Lung (tissue), 12 donors: ENCODE measurements around the gene NAT8L. TPM values are rescaled to one million over a fixed set of nuclear protein-coding genes. Genes with fewer than 3 reads are reported as not detected.

Experiments
- ATAC-seq: fragments of 200-7000 bp; cut with Tn5 transposase; one replicate; pipeline ENCODE4 v1.9.1; 2020; ENCODE audit warnings: moderate number of reproducible peaks; ENCODE audit not compliant: insufficient read depth, low FRiP score
- DNase-seq, 3 donors: peaks; one replicate each; pipeline ENCODE4 v3.0.0-alpha.2; 2013 to 2017
- H3K27ac ChIP-seq, 2 donors: one replicate each; pipeline ENCODE4 v1.5.1; 2013; ENCODE audit warnings: mild to moderate bottlenecking in 2 of 2, moderate library complexity in 2 of 2, control low read depth in 1 of 2, inconsistent platforms in 1 of 2, low read depth in 1 of 2, low read length in 1 of 2
- H3K27me3 ChIP-seq, 3 donors: one replicate each; pipeline ENCODE4 v1.5.1; 2013; ENCODE audit warnings: low read length in 2 of 3; ENCODE audit not compliant: control insufficient read depth in 3 of 3, insufficient read depth in 3 of 3
- H3K36me3 ChIP-seq, 4 donors: one replicate each; pipeline ENCODE4 v1.5.1; 2013; ENCODE audit warnings: low read length in 4 of 4, mild to moderate bottlenecking in 1 of 4, moderate library complexity in 1 of 4; ENCODE audit not compliant: control insufficient read depth in 4 of 4, insufficient read depth in 4 of 4
- H3K4me1 ChIP-seq, 5 donors: one replicate each; pipeline ENCODE4 v1.5.1; 2013; ENCODE audit warnings: low read length in 5 of 5, mild to moderate bottlenecking in 2 of 5, moderate library complexity in 1 of 5; ENCODE audit not compliant: control insufficient read depth in 5 of 5, insufficient read depth in 5 of 5
- H3K4me3 ChIP-seq: one replicate; pipeline ENCODE4 v1.5.1; 2013; ENCODE audit warnings: mild to moderate bottlenecking, control low read depth, moderate library complexity
- H3K9ac ChIP-seq, 2 donors: one replicate each; pipeline ENCODE4 v1.5.1; 2013; ENCODE audit warnings: low read length in 2 of 2, control low read depth in 1 of 2; ENCODE audit not compliant: insufficient read depth in 1 of 2
- H3K9me3 ChIP-seq, 4 donors: one replicate each; pipeline ENCODE4 v1.5.1; 2013; ENCODE audit warnings: low read length in 3 of 4, mild to moderate bottlenecking in 1 of 4, moderate library complexity in 1 of 4; ENCODE audit not compliant: control insufficient read depth in 4 of 4, insufficient read depth in 3 of 4
- CTCF ChIP-seq: IDR thresholded peaks from 2 replicates; pipeline ENCODE4 v1.5.1; 2012; ENCODE audit warnings: mild to moderate bottlenecking; ENCODE audit errors: control extremely low read depth, extremely low read depth
- WGBS, 2 donors: extraction: QIAGEN DNeasy Blood & Tissue Kit; methylation state at CpG; one replicate each; pipeline ENCODE4 v1.1.7; 2013; 5-methylcytosine and 5-hydroxymethylcytosine counted together
- polyA plus RNA-seq, 2 donors: library from polyadenylated mRNA; stranded (reverse); fragments of 200-250 nt; gene quantifications; one replicate each; pipeline ENCODE4 v1.2.1, GENCODE V29; 2013
- total RNA-seq, 2 donors: library from RNA; depleted of rRNA in 1 of 2; stranded (reverse); fragments of >200 nt in 1 of 2; gene quantifications; one replicate each; pipeline ENCODE4 v1.2.1, GENCODE V29; 2014 to 2021
- donor health status: control.
- donor health status: control.
- donor health status: Bipolar disorder and iron deficiency.
- donor health status: healthy.
- donor health status: DM: yes; HTN: yes; CAD: no.

Gene NAT8L
- total and polyA plus RNA-seq, 4 donors = 0.05 to 0.46 (median 0.17) TPM

DNA sequence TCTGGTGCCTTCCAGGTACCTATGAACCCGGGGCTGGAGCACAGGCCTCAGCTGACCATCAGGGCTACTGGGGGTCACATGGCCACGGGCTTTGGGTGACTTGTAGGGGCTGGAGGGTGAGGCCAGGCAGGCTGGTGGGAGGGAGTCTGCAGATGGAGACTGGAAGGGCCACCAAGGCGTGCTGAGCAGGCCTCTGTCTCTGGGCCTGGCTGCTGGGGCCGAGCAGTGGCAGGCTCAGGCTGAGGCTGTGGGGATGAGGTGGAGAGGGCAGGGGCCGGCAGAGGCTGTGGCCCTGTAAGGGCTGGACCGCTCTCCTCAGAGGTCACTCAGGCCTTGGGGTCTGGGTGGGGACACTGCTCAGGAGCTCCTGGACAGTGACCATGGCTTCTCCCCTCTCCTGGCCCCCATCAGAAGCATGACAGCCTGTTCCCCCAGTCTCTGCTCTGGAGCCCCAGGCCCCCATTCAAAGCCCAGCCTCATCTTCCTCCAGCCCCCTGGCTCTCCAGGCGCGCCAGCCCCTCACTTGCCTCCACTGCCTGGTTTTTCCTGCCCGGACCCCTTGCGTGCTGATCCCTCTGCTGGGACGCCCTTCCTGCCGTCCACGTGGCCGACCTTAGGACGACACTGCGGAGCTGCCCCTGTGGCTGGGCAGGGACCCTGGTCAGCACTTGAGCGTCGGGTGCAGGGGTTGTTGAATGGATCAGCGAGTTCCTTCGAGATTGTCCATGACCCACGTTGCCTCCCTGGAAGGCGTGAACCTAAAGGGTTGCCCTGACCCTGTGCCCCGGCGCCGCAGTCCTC is 11.1 kb upstream of the NAT8L start:
- no peak overlapping the region for H3K27ac ChIP-seq
- no peaks in the 10 kb centered on the region for H3K4me1 ChIP-seq
- no peak overlapping the region for H3K4me3 ChIP-seq
- TF ChIP-seq CTCF = no peak
- DNase-seq (no peak), ATAC-seq (no peak)
- 89 to 90% methylated on average over 23 to 25 of the region's 25 CpGs for WGBS, 2 donors
- H3K36me3 ChIP-seq = no peaks in the 10 kb centered on the region
- peaks cover 0 to 12% (median 0%) of the 10 kb centered on the region in 4 donors for H3K9me3 ChIP-seq
- no peak overlapping the region for H3K9ac ChIP-seq
- H3K27me3 ChIP-seq = peaks cover 8 to 21% (median 10%) of the 10 kb centered on the region in 3 donors

DNA sequence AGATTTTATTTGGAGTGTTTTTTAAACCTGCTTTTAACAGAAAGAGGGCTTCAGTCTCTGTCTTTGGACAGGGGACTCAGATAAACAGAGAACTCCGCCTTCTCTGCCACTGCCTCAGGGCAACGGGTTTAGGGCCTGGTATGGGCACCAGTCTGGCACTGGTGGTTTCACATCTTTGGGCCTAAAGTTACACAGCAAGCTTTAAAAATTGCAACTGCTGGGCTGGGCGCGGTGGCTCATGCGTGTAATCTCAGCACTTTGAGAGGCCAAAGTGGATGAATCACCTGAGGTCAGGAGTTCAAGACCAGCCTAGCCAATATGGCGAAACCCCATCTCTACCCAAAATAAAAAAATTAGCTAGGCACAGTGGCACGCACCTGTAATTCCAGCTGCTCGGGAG is 10.3 kb upstream of the NAT8L start:
- peaks cover 0 to 12% (median 0%) of the 10 kb centered on the region in 4 donors for H3K9me3 ChIP-seq
- DNase-seq (no peak), ATAC-seq (no peak)
- H3K4me1 ChIP-seq = no peaks in the 10 kb centered on the region
- no peak overlapping the region for H3K9ac ChIP-seq
- no peak overlapping the region for H3K4me3 ChIP-seq
- TF ChIP-seq CTCF = no peak
- H3K36me3 ChIP-seq = no peaks in the 10 kb centered on the region
- no peak overlapping the region for H3K27ac ChIP-seq
- 86 to 90% methylated on average over 8 of the region's 8 CpGs for WGBS, 2 donors
- H3K27me3 ChIP-seq = peaks cover 8 to 21% (median 11%) of the 10 kb centered on the region in 3 donors

DNA sequence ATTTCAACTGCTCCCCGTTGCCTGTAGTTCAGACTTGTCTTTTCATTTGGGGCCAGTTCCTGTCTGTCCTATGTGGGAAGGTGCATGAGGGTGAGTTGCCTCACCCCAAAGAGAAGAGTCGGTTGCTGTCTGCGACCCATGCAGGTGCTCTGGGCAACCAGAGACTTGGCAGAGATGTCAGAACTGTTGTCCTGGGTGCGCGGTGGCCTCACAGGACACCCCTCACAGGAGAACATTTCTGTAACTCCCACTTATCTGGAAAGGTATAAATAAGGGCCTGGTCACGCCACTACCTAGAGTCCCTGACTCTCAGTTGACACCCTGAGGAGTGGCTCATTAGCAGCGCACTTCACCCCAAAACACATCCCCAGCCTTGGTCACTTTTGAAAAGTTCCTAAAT is 9.7 kb upstream of the NAT8L start:
- H3K4me3 ChIP-seq = no peak overlapping the region
- H3K36me3 ChIP-seq = no peaks in the 10 kb centered on the region
- DNase-seq (no peak), ATAC-seq (no peak)
- H3K9ac ChIP-seq = no peak overlapping the region
- peaks cover 0 to 8% (median 0%) of the 10 kb centered on the region in 4 donors for H3K9me3 ChIP-seq
- no peaks in the 10 kb centered on the region for H3K4me1 ChIP-seq
- peaks cover 11 to 15% (median 15%) of the 10 kb centered on the region in 3 donors for H3K27me3 ChIP-seq
- H3K27ac ChIP-seq = no peak overlapping the region
- WGBS, 2 donors = 88 to 97% methylated on average over 7 of the region's 7 CpGs
- no peak for TF ChIP-seq CTCF

- Histone ChIP-seq H3K9me3 (peaks cover 0 to 4% (median 0%) of the 10 kb centered on the region in 4 donors), H3K36me3 (no peaks in the 10 kb centered on the region), H3K4me3 (no peak overlapping the region), H3K27ac (no peak overlapping the region), H3K27me3 (peaks cover 12 to 15% (median 13%) of the 10 kb centered on the region in 3 donors), H3K4me1 (no peaks in the 10 kb centered on the region), H3K9ac (no peak overlapping the region)
- ATAC-seq = no peak
- TF ChIP-seq CTCF = no peak
- no peak for DNase-seq
- WGBS, 2 donors = 88 to 93% methylated on average over 7 of the region's 7 CpGs
Measured at GRCh38 chr4:2049811-2050210, 9.3 kb upstream of the NAT8L start.
